ENCODE measurements around the gene NOTCH1.

DNA sequence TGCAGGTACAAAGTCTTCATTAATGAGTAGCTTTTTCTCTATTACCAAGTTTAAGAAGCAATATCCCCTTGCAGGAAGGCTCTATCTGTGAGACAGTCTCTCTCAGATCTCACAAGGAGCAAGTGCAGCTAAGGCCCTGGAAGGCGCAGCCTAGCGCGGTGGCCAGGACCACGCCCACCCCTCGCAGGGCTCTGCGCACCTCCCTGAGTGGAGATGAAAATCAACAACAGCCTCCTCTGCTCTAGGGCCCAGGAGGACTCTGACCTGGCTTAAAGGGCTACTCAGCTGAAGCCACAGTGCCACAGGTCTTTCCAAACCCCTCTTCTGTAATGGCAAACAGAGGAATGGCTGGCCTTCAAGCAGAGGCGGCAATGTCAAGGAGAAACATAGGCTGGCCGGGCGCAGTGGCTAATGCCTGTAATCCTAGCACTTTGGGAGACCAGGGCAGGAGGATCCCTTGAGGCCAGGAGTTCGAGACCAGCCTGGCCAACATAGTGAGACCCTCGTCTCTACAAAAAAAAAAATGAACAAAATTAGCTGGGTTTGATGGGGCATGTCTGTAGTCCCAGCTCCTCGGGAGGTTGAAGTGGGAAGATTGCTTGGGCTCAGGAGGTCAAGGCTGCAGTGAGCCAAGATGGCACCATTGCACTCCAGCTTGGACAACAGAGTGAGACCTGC, 74.9 kb downstream of the NOTCH1 start:
- no peak for TF ChIP-seq POLR2A (IDR thresholded peaks at IDR 0.05)
- TF ChIP-seq, protein P1, sequence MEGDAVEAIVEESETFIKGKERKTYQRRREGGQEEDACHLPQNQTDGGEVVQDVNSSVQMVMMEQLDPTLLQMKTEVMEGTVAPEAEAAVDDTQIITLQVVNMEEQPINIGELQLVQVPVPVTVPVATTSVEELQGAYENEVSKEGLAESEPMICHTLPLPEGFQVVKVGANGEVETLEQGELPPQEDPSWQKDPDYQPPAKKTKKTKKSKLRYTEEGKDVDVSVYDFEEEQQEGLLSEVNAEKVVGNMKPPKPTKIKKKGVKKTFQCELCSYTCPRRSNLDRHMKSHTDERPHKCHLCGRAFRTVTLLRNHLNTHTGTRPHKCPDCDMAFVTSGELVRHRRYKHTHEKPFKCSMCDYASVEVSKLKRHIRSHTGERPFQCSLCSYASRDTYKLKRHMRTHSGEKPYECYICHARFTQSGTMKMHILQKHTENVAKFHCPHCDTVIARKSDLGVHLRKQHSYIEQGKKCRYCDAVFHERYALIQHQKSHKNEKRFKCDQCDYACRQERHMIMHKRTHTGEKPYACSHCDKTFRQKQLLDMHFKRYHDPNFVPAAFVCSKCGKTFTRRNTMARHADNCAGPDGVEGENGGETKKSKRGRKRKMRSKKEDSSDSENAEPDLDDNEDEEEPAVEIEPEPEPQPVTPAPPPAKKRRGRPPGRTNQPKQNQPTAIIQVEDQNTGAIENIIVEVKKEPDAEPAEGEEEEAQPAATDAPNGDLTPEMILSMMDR (IDR thresholded peaks at IDR 0.05) = no peak
